ENCODE measurements around the gene CEP83.

DNA sequence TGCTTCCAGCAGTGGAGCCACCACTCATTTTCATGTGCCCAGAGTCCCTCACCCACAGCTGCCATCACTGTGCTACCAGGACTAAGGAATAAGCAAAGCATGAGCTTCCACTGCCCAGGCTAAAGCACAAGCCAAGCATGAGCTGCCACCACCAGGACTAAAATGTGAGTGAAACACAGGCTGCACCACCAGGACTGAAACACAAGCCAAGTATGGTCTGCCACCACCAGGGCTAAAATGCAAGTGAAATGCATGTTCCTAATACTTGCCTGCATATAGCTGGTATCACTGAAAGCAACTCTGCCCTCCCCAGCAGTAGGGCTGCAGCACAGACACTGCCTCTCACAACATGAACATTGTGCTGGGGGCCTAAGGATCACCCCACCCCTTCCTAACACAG lies 30.0 kb downstream of the CEP83 start:
- TF ChIP-seq, protein P1, sequence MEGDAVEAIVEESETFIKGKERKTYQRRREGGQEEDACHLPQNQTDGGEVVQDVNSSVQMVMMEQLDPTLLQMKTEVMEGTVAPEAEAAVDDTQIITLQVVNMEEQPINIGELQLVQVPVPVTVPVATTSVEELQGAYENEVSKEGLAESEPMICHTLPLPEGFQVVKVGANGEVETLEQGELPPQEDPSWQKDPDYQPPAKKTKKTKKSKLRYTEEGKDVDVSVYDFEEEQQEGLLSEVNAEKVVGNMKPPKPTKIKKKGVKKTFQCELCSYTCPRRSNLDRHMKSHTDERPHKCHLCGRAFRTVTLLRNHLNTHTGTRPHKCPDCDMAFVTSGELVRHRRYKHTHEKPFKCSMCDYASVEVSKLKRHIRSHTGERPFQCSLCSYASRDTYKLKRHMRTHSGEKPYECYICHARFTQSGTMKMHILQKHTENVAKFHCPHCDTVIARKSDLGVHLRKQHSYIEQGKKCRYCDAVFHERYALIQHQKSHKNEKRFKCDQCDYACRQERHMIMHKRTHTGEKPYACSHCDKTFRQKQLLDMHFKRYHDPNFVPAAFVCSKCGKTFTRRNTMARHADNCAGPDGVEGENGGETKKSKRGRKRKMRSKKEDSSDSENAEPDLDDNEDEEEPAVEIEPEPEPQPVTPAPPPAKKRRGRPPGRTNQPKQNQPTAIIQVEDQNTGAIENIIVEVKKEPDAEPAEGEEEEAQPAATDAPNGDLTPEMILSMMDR (IDR thresholded peaks at IDR 0.05; ENCODE audit: insufficient read depth, low read length, poor library complexity, severe bottlenecking): no peak
- no peak for TF ChIP-seq EZH2phosphoT487 (conservative IDR thresholded peaks at IDR 0.05; ENCODE audit: low read length)
